GM18951 (cell line): Measurements from ENCODE around the gene WDFY1.

Experiments
- POLR2A ChIP-seq: IDR thresholded peaks from 4 replicates; pipeline ENCODE4 v1.6.1; 2011; ENCODE audit warnings: mild to moderate bottlenecking; ENCODE audit not compliant: insufficient read length, insufficient read depth; ENCODE audit errors: extremely low read depth
- in situ Hi-C: fragments of 300-500 bp; cut with MboI; formaldehyde crosslinking; loops from one replicate; pipeline ENCODE4 v1.12.0; 2022; ENCODE audit warnings: low sequenced_read_pairs, mixed read lengths, inconsistent platforms; ENCODE audit not compliant: unreplicated experiment

Gene WDFY1

DNA sequence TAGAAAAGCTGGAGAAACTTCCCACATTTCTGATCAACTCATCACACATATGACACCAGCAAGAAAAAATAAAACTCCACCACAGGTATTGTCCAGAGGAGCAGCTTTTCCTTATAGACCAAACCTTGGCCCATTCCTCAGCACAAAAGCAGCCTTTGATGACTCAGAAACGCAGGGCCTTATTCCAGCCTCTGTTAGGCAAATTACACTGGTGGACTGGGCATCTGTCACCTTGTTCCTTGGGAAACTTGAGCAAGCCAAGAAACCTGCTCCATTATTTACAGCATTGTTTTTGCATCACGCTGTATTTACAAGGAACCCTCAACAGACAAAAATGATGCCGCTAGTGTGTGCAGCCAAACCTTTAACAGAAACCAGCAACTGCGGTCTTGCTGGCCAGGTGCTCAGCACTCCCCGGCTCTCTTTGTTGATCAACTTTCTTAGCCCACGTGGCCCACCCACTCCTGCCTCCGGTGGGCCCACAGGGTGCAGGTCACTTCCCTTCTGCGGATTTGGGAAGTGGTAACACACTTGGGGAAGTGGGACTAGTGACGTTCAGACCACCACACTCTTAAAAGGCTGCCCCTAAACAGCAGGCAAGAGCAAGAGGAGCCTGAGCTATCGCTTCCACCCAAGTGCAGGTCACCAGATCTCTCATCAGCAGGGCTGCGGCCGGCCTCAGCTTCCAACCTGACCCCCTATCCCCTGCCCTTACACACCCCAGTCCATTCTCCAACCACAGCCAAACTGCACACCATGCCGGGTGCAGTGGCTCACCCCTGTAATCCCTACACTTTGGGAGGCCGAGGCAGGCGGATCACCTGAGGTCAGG is 109.2 kb downstream of the WDFY1 start:
- in situ Hi-C loops = no loop called here
- no peak for TF ChIP-seq POLR2A

DNA sequence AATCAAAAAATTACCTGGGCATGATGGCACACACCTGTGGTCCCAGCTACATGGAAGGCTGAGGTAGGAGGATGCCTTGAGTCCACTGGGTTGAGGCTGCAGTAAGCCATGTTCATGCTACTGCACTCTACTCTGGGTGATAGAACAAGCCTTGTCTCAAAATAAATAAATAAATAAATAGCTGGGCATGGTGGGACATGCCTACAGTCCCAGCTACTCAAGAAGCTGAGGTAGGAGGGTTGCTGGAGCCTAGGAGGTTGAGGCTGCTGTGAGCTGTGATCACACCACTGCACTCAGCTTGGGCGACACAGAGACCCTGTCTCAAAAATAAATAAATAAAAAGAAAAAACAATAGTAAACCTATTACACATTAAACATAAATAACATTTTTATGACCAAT is 110.7 kb downstream of the WDFY1 start:
- in situ Hi-C loops = no loop called here

DNA sequence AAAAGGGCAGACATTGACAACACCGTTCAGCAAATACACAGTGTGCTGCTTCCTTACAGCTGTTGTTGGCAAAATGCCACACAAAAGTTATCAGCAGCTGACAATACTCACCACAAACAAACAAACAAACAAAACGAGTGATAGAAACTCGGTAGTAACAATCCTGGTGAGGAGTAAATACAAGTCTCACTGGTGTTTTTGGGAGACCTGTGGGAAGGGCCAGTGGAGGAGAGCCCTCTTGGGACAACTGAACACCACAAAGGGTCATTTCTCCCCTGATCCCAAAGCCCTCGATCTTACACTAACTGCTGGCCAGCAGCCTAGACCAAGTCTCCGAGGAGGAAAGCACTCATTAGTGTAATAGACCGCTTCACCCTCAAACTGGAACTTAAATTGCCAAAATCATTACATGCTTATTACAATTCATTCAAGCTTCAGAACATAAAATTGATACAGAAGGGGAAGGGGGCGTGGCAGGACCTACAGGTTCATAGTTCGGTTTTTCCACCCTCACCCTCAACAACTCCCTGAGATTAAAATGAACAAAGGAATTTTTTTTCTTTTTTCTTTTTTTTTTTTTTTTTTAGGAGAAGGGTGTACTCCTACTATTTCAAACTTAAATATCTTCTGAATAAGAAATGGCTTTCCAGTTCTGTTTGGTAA is 112.8 kb downstream of the WDFY1 start:
- no peak for TF ChIP-seq POLR2A
- in situ Hi-C loops = no loop called here

More for the DNA sequence above, 110.7 kb downstream of the WDFY1 start:
- TF ChIP-seq POLR2A = no peak

DNA sequence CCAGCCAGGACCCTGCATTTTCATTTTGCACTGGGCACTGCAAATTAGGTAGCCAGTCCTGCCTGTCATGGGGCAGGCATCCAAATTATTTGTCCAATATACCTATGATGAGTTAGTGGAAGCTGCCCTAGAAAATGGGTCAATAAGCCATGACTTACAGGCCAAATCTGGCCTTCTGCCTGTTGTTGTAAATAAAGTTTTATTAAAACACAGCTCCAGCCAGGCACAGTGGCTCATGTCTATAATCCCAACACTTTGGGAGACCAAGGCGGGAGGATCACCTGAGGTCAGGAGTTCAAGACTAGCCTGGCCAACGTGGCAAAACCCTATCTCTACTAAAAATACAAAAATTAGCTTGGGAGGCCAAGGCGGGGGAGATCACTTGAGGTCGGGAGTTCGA is 116.0 kb downstream of the WDFY1 start:
- TF ChIP-seq POLR2A = no peak
- in situ Hi-C loops = no loop called here

DNA sequence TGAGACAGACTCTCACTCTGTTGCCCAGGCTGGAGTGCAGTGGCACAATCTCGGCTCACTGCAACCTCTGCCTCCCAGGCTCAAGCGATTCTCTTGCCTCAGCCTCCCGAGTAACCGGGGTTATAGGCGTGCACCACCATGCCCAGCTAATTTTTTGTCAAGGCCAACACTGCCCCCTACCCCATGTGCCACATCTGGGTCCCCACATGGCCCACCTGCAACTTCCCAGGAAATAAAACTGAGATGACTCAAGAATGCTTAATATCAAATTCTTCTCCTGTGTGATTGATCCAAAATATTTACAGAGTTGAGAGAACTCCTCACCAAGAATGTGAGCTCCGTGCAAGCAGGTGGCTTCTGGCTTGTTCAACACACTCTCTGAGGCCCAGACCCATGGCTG is 116.8 kb downstream of the WDFY1 start:
- TF ChIP-seq POLR2A = no peak
- in situ Hi-C loops = no loop called here

DNA sequence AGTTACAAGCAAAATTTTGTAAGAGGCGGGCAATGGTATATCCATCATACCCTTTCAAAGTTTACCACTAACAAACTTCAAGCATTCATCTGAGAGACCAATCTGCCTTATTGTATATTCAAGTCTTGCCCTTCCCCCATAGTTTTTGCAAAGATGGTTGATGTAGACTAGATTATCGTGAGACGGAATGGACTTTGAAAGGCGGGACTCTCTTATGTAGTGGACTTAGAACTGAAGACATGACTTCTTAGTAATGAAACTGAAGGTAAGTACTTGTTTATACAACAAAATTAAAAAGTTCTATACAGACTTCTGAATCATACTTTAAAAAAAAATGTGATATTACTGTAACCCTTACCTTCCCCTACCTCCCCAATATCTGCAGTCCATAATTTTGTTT is 118.1 kb downstream of the WDFY1 start:
- no peak for TF ChIP-seq POLR2A
- in situ Hi-C loops = no loop called here
